ENCODE data around the gene LDLRAD4.

Gene LDLRAD4

DNA sequence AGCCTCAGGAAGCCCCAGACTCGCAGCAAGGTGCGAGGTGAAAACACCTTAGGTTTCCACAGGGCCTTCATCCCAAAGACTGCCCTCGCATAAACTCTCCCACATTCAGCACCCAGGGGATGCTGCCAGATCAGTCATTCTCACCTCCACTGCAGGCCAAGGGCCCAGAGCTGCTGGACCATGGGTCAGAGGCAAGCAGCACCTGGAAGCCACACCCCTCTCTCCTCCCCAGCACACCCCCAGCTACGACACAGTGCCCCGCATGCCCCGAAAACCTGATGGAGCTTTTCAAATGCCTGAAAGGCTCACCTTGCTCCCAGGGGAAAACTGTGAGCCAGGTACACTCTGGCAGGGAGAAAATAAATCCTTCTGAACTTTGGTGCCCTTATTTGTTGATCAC lies 31.9 kb upstream of the LDLRAD4 start:
- TF ChIP-seq, protein P1, sequence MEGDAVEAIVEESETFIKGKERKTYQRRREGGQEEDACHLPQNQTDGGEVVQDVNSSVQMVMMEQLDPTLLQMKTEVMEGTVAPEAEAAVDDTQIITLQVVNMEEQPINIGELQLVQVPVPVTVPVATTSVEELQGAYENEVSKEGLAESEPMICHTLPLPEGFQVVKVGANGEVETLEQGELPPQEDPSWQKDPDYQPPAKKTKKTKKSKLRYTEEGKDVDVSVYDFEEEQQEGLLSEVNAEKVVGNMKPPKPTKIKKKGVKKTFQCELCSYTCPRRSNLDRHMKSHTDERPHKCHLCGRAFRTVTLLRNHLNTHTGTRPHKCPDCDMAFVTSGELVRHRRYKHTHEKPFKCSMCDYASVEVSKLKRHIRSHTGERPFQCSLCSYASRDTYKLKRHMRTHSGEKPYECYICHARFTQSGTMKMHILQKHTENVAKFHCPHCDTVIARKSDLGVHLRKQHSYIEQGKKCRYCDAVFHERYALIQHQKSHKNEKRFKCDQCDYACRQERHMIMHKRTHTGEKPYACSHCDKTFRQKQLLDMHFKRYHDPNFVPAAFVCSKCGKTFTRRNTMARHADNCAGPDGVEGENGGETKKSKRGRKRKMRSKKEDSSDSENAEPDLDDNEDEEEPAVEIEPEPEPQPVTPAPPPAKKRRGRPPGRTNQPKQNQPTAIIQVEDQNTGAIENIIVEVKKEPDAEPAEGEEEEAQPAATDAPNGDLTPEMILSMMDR (IDR thresholded peaks at IDR 0.05; ENCODE audit: low read depth, low read length): no peak
- no peak for DNase-seq (ENCODE audit: extremely low read depth, low read depth)

DNA sequence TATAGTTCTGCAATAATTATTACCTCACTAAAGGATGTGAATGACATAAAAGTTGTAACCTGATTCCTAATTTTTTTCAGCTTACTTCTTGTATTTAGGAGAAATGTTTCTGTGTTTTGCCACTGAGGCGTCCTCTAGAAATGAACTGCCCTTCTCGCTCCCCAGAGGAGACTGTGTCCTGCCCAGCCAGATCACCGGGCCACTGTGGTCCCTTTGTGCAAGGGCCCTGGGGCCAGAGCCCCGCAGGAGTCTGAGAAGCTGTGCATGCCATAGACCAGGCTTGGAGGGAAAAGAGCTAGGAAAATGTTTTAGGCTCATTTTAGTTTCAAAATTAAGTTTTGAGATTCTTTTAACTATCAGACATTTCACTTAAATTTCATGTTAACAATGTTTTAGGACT lies 31.1 kb upstream of the LDLRAD4 start:
- TF ChIP-seq, protein P1 (IDR thresholded peaks at IDR 0.05; ENCODE audit: low read depth, low read length): no peak
- no peak for DNase-seq (ENCODE audit: extremely low read depth, low read depth)

DNA sequence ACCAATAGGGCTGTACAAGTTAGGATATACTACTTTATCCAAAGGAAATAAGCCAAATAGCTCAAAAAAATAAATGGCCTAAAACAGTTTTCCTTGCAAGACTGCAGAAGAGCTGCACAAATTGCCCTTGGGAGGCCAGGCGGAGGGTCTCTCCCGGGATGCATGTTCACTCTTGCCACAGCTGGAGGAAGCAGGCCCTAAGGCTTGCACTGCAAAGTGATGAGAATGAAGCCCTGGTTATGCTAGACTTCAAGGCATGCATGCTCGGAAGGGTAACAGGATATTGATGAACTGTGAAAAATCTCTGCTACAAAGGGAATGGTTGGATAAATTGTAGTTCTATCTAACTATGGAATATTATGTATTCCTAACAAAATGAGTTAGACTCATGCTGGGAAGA lies 27.5 kb upstream of the LDLRAD4 start:
- DNase-seq (ENCODE audit: extremely low read depth, low read depth): no peak
- TF ChIP-seq, protein P1 (IDR thresholded peaks at IDR 0.05; ENCODE audit: low read depth, low read length): no peak

DNA sequence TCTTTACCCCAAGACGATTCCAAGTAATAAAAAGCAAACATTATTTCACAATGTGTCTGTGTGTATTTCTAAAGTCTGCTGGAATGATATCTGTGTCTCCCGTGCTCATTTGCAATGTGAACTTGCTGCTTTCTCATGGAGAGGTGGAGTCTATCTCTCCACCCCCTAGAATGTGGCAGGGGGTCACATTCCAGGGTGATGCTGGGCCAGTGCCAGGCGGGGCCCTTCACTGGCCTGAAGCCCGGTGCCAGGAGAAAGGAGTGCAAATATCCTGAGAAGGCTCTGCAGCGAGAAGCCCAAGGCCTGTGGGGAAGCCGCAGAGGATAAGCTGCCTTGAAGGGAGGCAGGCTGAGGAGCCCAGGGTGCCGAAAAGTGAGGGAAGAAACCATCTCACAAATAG lies 26.8 kb upstream of the LDLRAD4 start:
- DNase-seq (ENCODE audit: extremely low read depth, low read depth): no peak
- TF ChIP-seq, protein P1 (IDR thresholded peaks at IDR 0.05; ENCODE audit: low read depth, low read length): no peak

DNA sequence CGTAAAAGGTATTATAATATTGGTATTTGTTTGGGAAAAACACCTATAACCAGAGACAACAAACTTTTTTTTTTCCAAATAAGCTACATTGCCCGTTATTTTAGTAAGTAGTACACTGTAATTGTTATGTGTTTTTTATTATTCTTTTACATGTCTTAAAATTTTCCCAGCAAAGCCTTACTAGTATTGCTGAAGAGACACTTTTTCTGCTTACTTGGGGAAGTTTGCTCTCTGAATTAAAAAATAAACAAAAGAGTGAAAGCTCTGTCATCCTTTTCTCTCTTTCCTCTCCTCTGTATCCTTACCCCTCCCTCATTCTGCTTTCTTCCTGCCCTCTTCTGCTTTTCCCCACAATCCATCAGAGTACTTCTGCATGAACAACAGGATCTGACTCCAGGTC lies 25.6 kb upstream of the LDLRAD4 start:
- DNase-seq (ENCODE audit: extremely low read depth, low read depth): no peak
- TF ChIP-seq, protein P1 (IDR thresholded peaks at IDR 0.05; ENCODE audit: low read depth, low read length): no peak

DNA sequence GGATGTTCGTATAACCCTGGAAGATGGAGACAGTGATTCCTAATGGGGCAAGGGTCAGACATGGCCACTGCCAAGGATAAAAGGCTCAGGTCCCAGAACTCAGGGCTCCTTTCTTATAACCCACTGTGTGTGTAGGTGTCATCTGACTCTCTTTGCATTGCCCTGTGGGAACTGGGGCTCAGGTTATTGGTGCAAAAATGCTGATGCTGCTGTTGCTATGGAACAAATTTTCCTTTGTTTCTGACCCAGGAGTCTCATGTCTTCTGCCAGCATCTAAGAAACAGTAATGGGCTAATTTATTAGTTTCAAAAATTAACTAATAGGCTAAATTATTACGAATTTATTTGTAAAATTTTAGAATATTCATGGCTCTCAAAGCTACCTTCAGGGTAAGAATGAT lies 24.3 kb upstream of the LDLRAD4 start:
- TF ChIP-seq, protein P1 (IDR thresholded peaks at IDR 0.05; ENCODE audit: low read depth, low read length): no peak
- DNase-seq (ENCODE audit: extremely low read depth, low read depth): no peak

DNA sequence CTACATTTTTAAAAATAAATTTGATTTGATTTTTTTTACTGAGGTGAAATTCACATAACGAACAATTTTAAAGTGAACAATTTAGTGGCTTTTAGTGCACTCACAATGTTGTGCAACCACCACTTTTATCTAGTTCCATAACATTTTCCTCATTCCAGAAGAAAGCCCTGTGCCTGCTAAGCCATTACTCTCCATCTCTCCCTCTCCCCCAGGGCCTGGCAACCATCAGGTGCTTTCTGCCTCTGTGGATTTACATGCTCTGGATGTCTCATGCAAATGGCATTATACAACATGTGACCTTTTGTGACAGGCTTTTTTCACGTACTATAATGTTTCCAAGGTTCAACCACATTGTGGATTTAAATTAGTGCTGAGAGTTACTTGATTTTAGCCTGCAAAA lies 19.9 kb upstream of the LDLRAD4 start:
- DNase-seq (ENCODE audit: extremely low read depth, low read depth): no peak
- TF ChIP-seq, protein P1 (IDR thresholded peaks at IDR 0.05; ENCODE audit: low read depth, low read length): no peak
